ENCODE data around the gene TAS2R60. TPM values are rescaled to one million over a fixed set of nuclear protein-coding genes. Genes with fewer than 3 reads are reported as not detected.

Gene TAS2R60
- total and polyA plus RNA-seq, 2 of the 8 experiments (the other 6 are each of a cell fraction or from before 2014, with no cell fraction given): 0.15 to 0.32 TPM

- peaks cover 22 to 40% of the 10 kb centered on the region in 2 experiments for H4K20me1 ChIP-seq (replicated peaks in 1 of 2; ENCODE audit: control insufficient read depth in 1 of 2, insufficient read depth in 2 of 2, low read length in 2 of 2)
- H2BK15ac ChIP-seq (ENCODE audit: low read length): no peak overlapping the region
- WGBS, 2 experiments (ENCODE audit: extremely low coverage in 1 of 2, insufficient coverage in 1 of 2, insufficient read length in 1 of 2, insufficient replicate concordance in 2 of 2, low coverage in 1 of 2, low lambda C conversion rate in 2 of 2, missing lambda C conversion rate in 1 of 2): 93% methylated on average over 21 of the region's 21 CpGs; no CpG with 5 or more reads in 1 of the 2 experiments
- H3K4me2 ChIP-seq (ENCODE audit: insufficient read depth in 1 of 2, low read depth in 2 of 2, low read length in 2 of 2): no peak overlapping the region
- peak in 1 of 2 experiments; percentile 11; a peak in 1 of 4 replicates for TF ChIP-seq RAD21 (IDR thresholded peaks at IDR 0.05 in 1 of 2, conservative IDR thresholded peaks at IDR 0.05 in 1 of 2; ENCODE audit: low read depth in 2 of 2, low read length in 2 of 2)
- no peak for TF ChIP-seq SP4 (IDR thresholded peaks at IDR 0.05; ENCODE audit: low read length)
- peak in 2 of 3 experiments; percentile 14 to 24; a peak in 2 of 4 replicates for TF ChIP-seq CTCF (IDR thresholded peaks at IDR 0.05; ENCODE audit: control extremely low read depth in 1 of 3, insufficient read depth in 1 of 3, low read depth in 1 of 3, low read length in 3 of 3)
- no peaks in the 10 kb centered on the region for H3K27me3 ChIP-seq (replicated peaks in 1 of 4; ENCODE audit: control insufficient read depth in 3 of 4, extremely low read depth in 1 of 4, insufficient read depth in 3 of 4, low read length in 3 of 4)
- H4K8ac ChIP-seq (ENCODE audit: extremely low read depth, insufficient read depth, low read length): no peak overlapping the region
- DNase-seq (ENCODE audit: low read depth in 1 of 2, low spot score in 2 of 2) (no peak), FAIRE-seq (no peak)
- H3K36me3 ChIP-seq (ENCODE audit: control insufficient read depth in 2 of 4, insufficient read depth in 4 of 4, low read length in 3 of 4): peaks cover 45 to 94% (median 88%) of the 10 kb centered on the region in 4 experiments
- H3K56ac ChIP-seq (replicated peaks; ENCODE audit: insufficient read length, low read depth, low read length): no peak overlapping the region
- H3K9ac ChIP-seq (replicated peaks in 1 of 4; ENCODE audit: extremely low read depth in 1 of 4, low read depth in 3 of 4, low read length in 3 of 4): no peak overlapping the region
- H3K9me3 ChIP-seq (ENCODE audit: insufficient read depth in 2 of 2, low read depth in 1 of 2, low read length in 1 of 2): no peaks in the 10 kb centered on the region
- H4K91ac ChIP-seq (replicated peaks; ENCODE audit: insufficient read length, low read length): no peak overlapping the region
- H2BK120ac ChIP-seq (replicated peaks; ENCODE audit: low read depth, low read length): no peak overlapping the region
- ChIA-PET CTCF (ENCODE audit: partially characterized antibody) (interaction anchor here (1.3 to 23.5 kb wide), 9 partner anchors 11 to 96 kb away, joined by 3 to 359 read pairs (median 5); partner anchors contain the start of genes EPHA1 and ZYX), POLR2A (ENCODE audit: partially characterized antibody) (interaction anchor here (0.6 to 25.2 kb wide), 6 partner anchors 7 to 64 kb away, joined by 3 to 518 read pairs (median 5); partner anchors contain the start of genes EPHA1, FAM131B and ZYX)
- no peak overlapping the region for H2BK5ac ChIP-seq (ENCODE audit: low read depth, low read length)
- no peak overlapping the region for H3K23ac ChIP-seq (ENCODE audit: insufficient read length)
- peaks cover 0 to 2% of the 10 kb centered on the region in 2 experiments; a peak in 2 of 4 replicates for H3K79me2 ChIP-seq (ENCODE audit: control insufficient read depth in 1 of 2, insufficient read depth in 2 of 2, low read length in 2 of 2)
- H3K14ac ChIP-seq (ENCODE audit: insufficient read length): no peak overlapping the region
- H3K27ac ChIP-seq (ENCODE audit: low read depth, low read length): no peak overlapping the region
- H2BK12ac ChIP-seq (ENCODE audit: low read depth, low read length): no peak overlapping the region
- no peak overlapping the region for H2AFZ ChIP-seq (ENCODE audit: low read length)
- H3K23me2 ChIP-seq (ENCODE audit: low read depth, low read length): no peaks in the 10 kb centered on the region
- H2AK5ac ChIP-seq (ENCODE audit: low read depth, low read length): no peak overlapping the region
- H4K5ac ChIP-seq (ENCODE audit: insufficient read length, low read depth, low read length): no peak overlapping the region
- H2BK20ac ChIP-seq (ENCODE audit: low read length): no peak overlapping the region
- no peak overlapping the region for H3K4me3 ChIP-seq (ENCODE audit: extremely low read depth in 1 of 4, insufficient read depth in 2 of 4, low read depth in 3 of 4, low read length in 4 of 4)
- H3K18ac ChIP-seq (ENCODE audit: extremely low read depth, low read length): no peak overlapping the region
- peaks cover 2% of the 10 kb centered on the region; the same call in 1 of the 2 replicates for H3K79me1 ChIP-seq (ENCODE audit: low read depth, low read length)
- H3K4ac ChIP-seq (replicated peaks; ENCODE audit: insufficient read length, low read depth, low read length): no peak overlapping the region
- no peaks in the 10 kb centered on the region; a peak in 1 of 7 replicates for H3K4me1 ChIP-seq (replicated peaks in 1 of 4; ENCODE audit: control insufficient read depth in 3 of 4, insufficient read depth in 4 of 4, low read length in 3 of 4)
Observed at GRCh38 chr7:143395187-143396149, 47.8 kb upstream of the TAS2R60 start.
